Endothelial cell (in vitro differentiated cells): ENCODE results near the gene PGLYRP4. TPM values are rescaled to one million over a fixed set of nuclear protein-coding genes. Genes with fewer than 3 reads are reported as not detected.

Experiments
- DNase-seq: peaks from one replicate; pipeline ENCODE4 v3.0.0; 2021; ENCODE audit warnings: low spot score
- H3K27ac Mint-ChIP-seq: one replicate; pipeline ENCODE4 v1.8.0; 2021; ENCODE audit warnings: mixed read lengths, inconsistent platforms; ENCODE audit not compliant: unreplicated experiment
- H3K27me3 Mint-ChIP-seq: one replicate; pipeline ENCODE4 v1.8.0; 2021; ENCODE audit warnings: mild to moderate bottlenecking, moderate library complexity, mixed read lengths, inconsistent platforms; ENCODE audit not compliant: unreplicated experiment
- H3K36me3 Mint-ChIP-seq: one replicate; pipeline ENCODE4 v1.8.0; 2021; ENCODE audit warnings: mild to moderate bottlenecking, low read depth, mixed read lengths, inconsistent platforms; ENCODE audit not compliant: unreplicated experiment
- H3K4me1 Mint-ChIP-seq: one replicate; pipeline ENCODE4 v1.8.0; 2021; ENCODE audit warnings: mild to moderate bottlenecking, mixed read lengths, inconsistent platforms; ENCODE audit not compliant: unreplicated experiment
- H3K4me3 Mint-ChIP-seq: one replicate; pipeline ENCODE4 v1.8.0; 2021; ENCODE audit warnings: mild to moderate bottlenecking, mixed read lengths, inconsistent platforms; ENCODE audit not compliant: unreplicated experiment
- H3K9me3 Mint-ChIP-seq: one replicate; pipeline ENCODE4 v1.8.0; 2021; ENCODE audit warnings: mixed read lengths, inconsistent platforms; ENCODE audit not compliant: unreplicated experiment
- CTCF ChIP-seq: fragments of 200-600 bp; sonication (generic); IDR thresholded peaks from one replicate; pipeline ENCODE4 v1.5.0; 2021; ENCODE audit warnings: antibody characterized with exemption; ENCODE audit not compliant: unreplicated experiment
- total RNA-seq: library from RNA; stranded (reverse); fragmentation: NEBNext Ultra II Directional; extraction: Animal tissue kit (Norgen Biotek cat#: 25700); gene quantifications from one replicate; pipeline ENCODE4 v1.2.1, GENCODE V29; 2021; ENCODE audit not compliant: unreplicated experiment

Gene PGLYRP4
- total RNA-seq, 1 donor from 2014 or later = 1.7 TPM

- TF ChIP-seq CTCF = no peak
- H3K27me3 Mint-ChIP-seq = peaks cover 2% of the 10 kb centered on the region
- H3K4me3 Mint-ChIP-seq = no peak overlapping the region
- no peak for DNase-seq
- H3K27ac Mint-ChIP-seq = no peak overlapping the region
- H3K4me1 Mint-ChIP-seq = peaks cover 38% of the 10 kb centered on the region
- H3K36me3 Mint-ChIP-seq = no peaks in the 10 kb centered on the region
- no peaks in the 10 kb centered on the region for H3K9me3 Mint-ChIP-seq
Observed at GRCh38 chr1:153354515-153355193, 6.0 kb upstream of the PGLYRP4 start.

- peak; percentile 50 for DNase-seq
- Mint-ChIP-seq H3K9me3 (no peaks in the 10 kb centered on the region), H3K4me1 (peaks cover 40% of the 10 kb centered on the region), H3K36me3 (no peaks in the 10 kb centered on the region), H3K4me3 (no peak overlapping the region), H3K27me3 (peaks cover 3% of the 10 kb centered on the region), H3K27ac (no peak overlapping the region)
- no peak for TF ChIP-seq CTCF
Observed at GRCh38 chr1:153353226-153353947, 4.7 kb upstream of the PGLYRP4 start.

GRCh38 chr1:153352523-153352922, 3.9 kb upstream of the PGLYRP4 start:
- H3K27me3 Mint-ChIP-seq = peaks cover 3% of the 10 kb centered on the region
- H3K36me3 Mint-ChIP-seq = no peaks in the 10 kb centered on the region
- TF ChIP-seq CTCF = peak; percentile 89
- H3K9me3 Mint-ChIP-seq = no peaks in the 10 kb centered on the region
- H3K27ac Mint-ChIP-seq = no peak overlapping the region
- H3K4me3 Mint-ChIP-seq = no peak overlapping the region
- peak; percentile 64 for DNase-seq
- H3K4me1 Mint-ChIP-seq = peaks cover 34% of the 10 kb centered on the region

- no peak for TF ChIP-seq CTCF
- Mint-ChIP-seq H3K27ac (peak overlapping the region; percentile 52), H3K36me3 (no peaks in the 10 kb centered on the region), H3K4me3 (no peak overlapping the region), H3K27me3 (peaks cover 1% of the 10 kb centered on the region), H3K4me1 (peaks cover 32% of the 10 kb centered on the region), H3K9me3 (no peaks in the 10 kb centered on the region)
- DNase-seq = no peak
Observed at GRCh38 chr1:153350321-153350957, 1.8 kb upstream of the PGLYRP4 start.
